Upper lobe of left lung (tissue), 4 donors: ENCODE measurements around the gene NPAP1.

Experiments
- EP300 ChIP-seq, 4 donors: sonication (generic); formaldehyde crosslinking; IDR thresholded peaks; one replicate each; pipeline ENCODE4 v1.5.1; 2017; ENCODE audit warnings: antibody characterized with exemption in 4 of 4, control low read depth in 2 of 4
- POLR2A ChIP-seq, 4 donors: fragments of 450-650 bp; IDR thresholded peaks; one replicate each; pipeline ENCODE4 v1.5.1; 2016 to 2017; ENCODE audit warnings: antibody characterized with exemption in 4 of 4, mild to moderate bottlenecking in 2 of 4
- TF ChIP-seq, protein P1 (sequence below), 6 experiments: fragments of 450-650 bp in 4 of 6; fragments of 200-600 bp in 2 of 6; sonication (generic) in 2 of 6; IDR thresholded peaks; one replicate each; pipeline ENCODE4 v1.5.1; 2016 to 2019; ENCODE audit warnings: antibody characterized with exemption in 6 of 6

DNA sequence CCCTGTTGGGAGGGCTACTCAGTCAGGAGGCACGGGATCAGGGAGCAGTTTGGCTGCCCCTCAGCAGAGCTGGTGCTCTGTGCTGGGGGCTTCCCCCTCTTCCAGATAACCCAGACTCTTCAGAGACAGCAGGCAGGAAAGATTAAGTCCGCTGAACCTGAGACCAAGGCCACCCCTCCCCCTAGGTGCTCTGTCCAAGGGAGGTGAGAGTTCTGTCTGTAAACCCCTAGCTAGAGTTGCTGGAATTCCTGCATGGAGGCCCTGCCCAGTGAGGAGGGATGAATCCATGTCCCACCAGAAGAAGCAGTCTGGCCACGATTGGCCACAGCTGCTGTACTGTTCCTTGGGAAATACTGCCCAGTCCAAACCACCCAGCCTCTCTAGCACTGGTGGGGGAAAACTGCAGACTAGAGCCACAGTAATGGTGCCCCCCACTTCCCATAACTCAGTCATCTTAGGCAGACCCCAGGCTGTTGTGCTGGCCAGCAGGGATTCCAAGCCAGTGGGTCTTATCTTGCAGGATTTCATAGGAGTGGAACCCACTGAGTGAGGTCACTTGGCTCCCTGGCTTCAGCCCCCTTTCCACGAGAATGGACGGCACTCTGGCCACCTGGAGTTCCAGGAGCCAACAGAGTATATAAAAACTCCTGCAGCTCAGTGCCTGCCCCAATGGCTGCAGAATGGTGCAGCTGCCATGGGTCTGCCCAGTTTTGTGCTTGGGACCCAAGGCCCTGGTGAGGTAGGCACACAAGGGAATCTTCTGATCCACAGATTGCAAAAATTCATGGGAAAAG, 42.9 kb downstream of the NPAP1 start:
- TF ChIP-seq, protein P1, sequence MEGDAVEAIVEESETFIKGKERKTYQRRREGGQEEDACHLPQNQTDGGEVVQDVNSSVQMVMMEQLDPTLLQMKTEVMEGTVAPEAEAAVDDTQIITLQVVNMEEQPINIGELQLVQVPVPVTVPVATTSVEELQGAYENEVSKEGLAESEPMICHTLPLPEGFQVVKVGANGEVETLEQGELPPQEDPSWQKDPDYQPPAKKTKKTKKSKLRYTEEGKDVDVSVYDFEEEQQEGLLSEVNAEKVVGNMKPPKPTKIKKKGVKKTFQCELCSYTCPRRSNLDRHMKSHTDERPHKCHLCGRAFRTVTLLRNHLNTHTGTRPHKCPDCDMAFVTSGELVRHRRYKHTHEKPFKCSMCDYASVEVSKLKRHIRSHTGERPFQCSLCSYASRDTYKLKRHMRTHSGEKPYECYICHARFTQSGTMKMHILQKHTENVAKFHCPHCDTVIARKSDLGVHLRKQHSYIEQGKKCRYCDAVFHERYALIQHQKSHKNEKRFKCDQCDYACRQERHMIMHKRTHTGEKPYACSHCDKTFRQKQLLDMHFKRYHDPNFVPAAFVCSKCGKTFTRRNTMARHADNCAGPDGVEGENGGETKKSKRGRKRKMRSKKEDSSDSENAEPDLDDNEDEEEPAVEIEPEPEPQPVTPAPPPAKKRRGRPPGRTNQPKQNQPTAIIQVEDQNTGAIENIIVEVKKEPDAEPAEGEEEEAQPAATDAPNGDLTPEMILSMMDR (IDR thresholded peaks at IDR 0.05): no peak
- TF ChIP-seq POLR2A (IDR thresholded peaks at IDR 0.05): no peak
- no peak for TF ChIP-seq EP300 (IDR thresholded peaks at IDR 0.05)
